Measurements from ENCODE around the gene TBC1D8B. TPM values are rescaled to one million over a fixed set of nuclear protein-coding genes. Genes with fewer than 3 reads are reported as not detected.

TBC1D8B gene
- total and polyA plus RNA-seq, 2 of the 13 experiments (the other 11 are each of a cell fraction or from before 2014, with no cell fraction given), result 6.2 to 7.2 TPM

- DNase-seq (ENCODE audit: low spot score) (no peak), ATAC-seq (no peak), FAIRE-seq (no peak)
- Histone ChIP-seq H3K36me3 (replicated peaks in 1 of 2; ENCODE audit: control insufficient read depth in 1 of 2, insufficient read depth in 2 of 2, low read length in 2 of 2) (no peaks in the 10 kb centered on the region), H3K4me1 (ENCODE audit: insufficient read depth, low read length) (peaks cover 15% of the 10 kb centered on the region), H3K9ac (ENCODE audit: insufficient read depth, low read depth, low read length) (no peak overlapping the region), H3K4me2 (ENCODE audit: low read depth, low read length) (no peak overlapping the region), H3K79me2 (ENCODE audit: insufficient read depth, low read length) (no peaks in the 10 kb centered on the region), H3K9me3 (ENCODE audit: low read length) (no peaks in the 10 kb centered on the region), H3K4me3 (replicated peaks in 1 of 3; ENCODE audit: insufficient read depth in 1 of 3, low read depth in 2 of 3, low read length in 3 of 3) (no peak overlapping the region), H3K27me3 (ENCODE audit: control insufficient read depth in 1 of 2, insufficient read depth in 2 of 2, low read length in 2 of 2) (no peaks in the 10 kb centered on the region), H2AFZ (ENCODE audit: low read length) (no peak overlapping the region), H3K27ac (ENCODE audit: extremely low read length, insufficient read depth, low read length) (no peak overlapping the region), H4K20me1 (ENCODE audit: insufficient read depth, low read length) (no peaks in the 10 kb centered on the region)
- POLR2A ChIA-PET, result interaction anchor here (1.2 kb wide), 2 partner anchors 11 to 20 kb away, joined by 3 to 4 read pairs; no protein-coding TSS in a partner anchor
- TF ChIP-seq HOXA5 (CRISPR knock-in tag; IDR thresholded peaks at IDR 0.05) (no peak), CHCHD3 (CRISPR knock-in tag; IDR thresholded peaks at IDR 0.05) (no peak), ATF7-NPFF (CRISPR knock-in tag; IDR thresholded peaks at IDR 0.05; ENCODE audit: low read depth) (no peak), POLR2AphosphoS5 (IDR thresholded peaks at IDR 0.05; ENCODE audit: low read depth, low read length) (no peak), ATAD3A (CRISPR knock-in tag; IDR thresholded peaks at IDR 0.05) (no peak), ZNF451 (CRISPR knock-in tag; IDR thresholded peaks at IDR 0.05) (no peak), ZNF296 (CRISPR knock-in tag; conservative IDR thresholded peaks at IDR 0.05) (no peak), ZNF547 (CRISPR knock-in tag; IDR thresholded peaks at IDR 0.05) (no peak), TFAP4 (IDR thresholded peaks at IDR 0.05; ENCODE audit: borderline replicate concordance, low read depth) (no peak), ZNF350 (CRISPR knock-in tag; IDR thresholded peaks at IDR 0.05; ENCODE audit: borderline replicate concordance, low read depth) (no peak), XBP1 (CRISPR knock-in tag; IDR thresholded peaks at IDR 0.05) (no peak), ZNF331 (CRISPR knock-in tag; IDR thresholded peaks at IDR 0.05) (no peak), NFRKB (IDR thresholded peaks at IDR 0.05) (no peak), ZNF10 (CRISPR knock-in tag; IDR thresholded peaks at IDR 0.05; ENCODE audit: borderline replicate concordance, low read depth) (no peak), ZNF839 (CRISPR knock-in tag; IDR thresholded peaks at IDR 0.05; ENCODE audit: borderline replicate concordance) (no peak), CC2D1A (CRISPR knock-in tag; IDR thresholded peaks at IDR 0.05) (no peak), ZBTB44 (CRISPR knock-in tag; IDR thresholded peaks at IDR 0.05) (no peak), ZNF713 (CRISPR knock-in tag; IDR thresholded peaks at IDR 0.05) (no peak)
- WGBS (ENCODE audit: low lambda C conversion rate), result 100% methylated on average over 1 of the region's 2 CpGs
- no TSS peak for BruUV-seq (replicated peaks)
- CTCF ChIA-PET (ENCODE audit: low intra/inter-chr PET ratio, low total read pairs), result no interaction called here
- intact Hi-C loops (cut with micrococcal nuclease; ENCODE audit: unreplicated experiment) (no loop called here), in situ Hi-C loops (cut with HindIII; ENCODE audit: extremely low pct_ligation_motif_present, low pct_unique_long_range_greater_than_20kb) (no loop called here)
Observed at GRCh38 chrX:106921637-106922036, 119.2 kb downstream of the TBC1D8B start.

Measured in HepG2 (cell line).